ENCODE results near the gene FBXO7.

The FBXO7 gene

DNA sequence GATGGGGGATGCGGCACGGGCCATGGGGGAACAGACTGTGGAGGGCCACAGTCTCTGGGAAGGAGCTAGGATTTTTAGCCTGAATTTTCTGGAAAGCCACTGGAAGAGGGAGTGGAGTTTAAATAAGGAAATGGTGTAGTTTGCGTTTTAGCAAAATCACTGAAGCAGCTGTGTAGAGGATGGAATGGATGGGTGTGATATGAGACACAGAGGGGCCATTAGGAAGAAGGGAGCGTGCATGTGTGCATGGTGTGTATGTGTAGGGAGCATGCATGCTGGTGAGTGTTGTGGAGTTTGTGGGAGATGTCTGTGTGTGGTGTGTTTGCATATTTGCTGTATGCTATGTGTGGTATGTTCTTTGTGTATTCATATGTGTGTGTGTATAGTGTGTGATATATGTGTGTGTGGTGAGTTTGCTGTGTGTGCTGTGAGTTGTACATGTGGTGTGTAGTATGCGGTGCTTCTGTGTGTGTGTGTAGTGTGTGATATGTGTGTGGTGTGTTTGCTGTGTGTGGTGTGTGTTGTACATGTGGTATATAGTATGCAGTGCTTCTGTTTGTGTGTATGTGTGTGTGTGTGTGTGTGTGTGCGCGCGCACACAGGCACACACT, 67.6 kb downstream of the FBXO7 start:
- no peak for TF ChIP-seq SIN3A (IDR thresholded peaks at IDR 0.05; ENCODE audit: borderline replicate concordance, insufficient read depth, low read length)
- TF ChIP-seq FOXP2 (optimal IDR thresholded peaks at IDR 0.05; ENCODE audit: borderline replicate concordance, extremely low read depth, extremely low read length, insufficient read depth): no peak
- no peak for TF ChIP-seq POLR2AphosphoS5 (IDR thresholded peaks at IDR 0.05; ENCODE audit: low read depth, low read length)
- TF ChIP-seq TAF1 (IDR thresholded peaks at IDR 0.05; ENCODE audit: borderline replicate concordance, insufficient read depth, low read length): no peak
- TF ChIP-seq, protein P1, sequence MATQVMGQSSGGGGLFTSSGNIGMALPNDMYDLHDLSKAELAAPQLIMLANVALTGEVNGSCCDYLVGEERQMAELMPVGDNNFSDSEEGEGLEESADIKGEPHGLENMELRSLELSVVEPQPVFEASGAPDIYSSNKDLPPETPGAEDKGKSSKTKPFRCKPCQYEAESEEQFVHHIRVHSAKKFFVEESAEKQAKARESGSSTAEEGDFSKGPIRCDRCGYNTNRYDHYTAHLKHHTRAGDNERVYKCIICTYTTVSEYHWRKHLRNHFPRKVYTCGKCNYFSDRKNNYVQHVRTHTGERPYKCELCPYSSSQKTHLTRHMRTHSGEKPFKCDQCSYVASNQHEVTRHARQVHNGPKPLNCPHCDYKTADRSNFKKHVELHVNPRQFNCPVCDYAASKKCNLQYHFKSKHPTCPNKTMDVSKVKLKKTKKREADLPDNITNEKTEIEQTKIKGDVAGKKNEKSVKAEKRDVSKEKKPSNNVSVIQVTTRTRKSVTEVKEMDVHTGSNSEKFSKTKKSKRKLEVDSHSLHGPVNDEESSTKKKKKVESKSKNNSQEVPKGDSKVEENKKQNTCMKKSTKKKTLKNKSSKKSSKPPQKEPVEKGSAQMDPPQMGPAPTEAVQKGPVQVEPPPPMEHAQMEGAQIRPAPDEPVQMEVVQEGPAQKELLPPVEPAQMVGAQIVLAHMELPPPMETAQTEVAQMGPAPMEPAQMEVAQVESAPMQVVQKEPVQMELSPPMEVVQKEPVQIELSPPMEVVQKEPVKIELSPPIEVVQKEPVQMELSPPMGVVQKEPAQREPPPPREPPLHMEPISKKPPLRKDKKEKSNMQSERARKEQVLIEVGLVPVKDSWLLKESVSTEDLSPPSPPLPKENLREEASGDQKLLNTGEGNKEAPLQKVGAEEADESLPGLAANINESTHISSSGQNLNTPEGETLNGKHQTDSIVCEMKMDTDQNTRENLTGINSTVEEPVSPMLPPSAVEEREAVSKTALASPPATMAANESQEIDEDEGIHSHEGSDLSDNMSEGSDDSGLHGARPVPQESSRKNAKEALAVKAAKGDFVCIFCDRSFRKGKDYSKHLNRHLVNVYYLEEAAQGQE (IDR thresholded peaks at IDR 0.05; ENCODE audit: insufficient read depth in 1 of 2, low read depth in 2 of 2, low read length in 2 of 2): no peak

DNA sequence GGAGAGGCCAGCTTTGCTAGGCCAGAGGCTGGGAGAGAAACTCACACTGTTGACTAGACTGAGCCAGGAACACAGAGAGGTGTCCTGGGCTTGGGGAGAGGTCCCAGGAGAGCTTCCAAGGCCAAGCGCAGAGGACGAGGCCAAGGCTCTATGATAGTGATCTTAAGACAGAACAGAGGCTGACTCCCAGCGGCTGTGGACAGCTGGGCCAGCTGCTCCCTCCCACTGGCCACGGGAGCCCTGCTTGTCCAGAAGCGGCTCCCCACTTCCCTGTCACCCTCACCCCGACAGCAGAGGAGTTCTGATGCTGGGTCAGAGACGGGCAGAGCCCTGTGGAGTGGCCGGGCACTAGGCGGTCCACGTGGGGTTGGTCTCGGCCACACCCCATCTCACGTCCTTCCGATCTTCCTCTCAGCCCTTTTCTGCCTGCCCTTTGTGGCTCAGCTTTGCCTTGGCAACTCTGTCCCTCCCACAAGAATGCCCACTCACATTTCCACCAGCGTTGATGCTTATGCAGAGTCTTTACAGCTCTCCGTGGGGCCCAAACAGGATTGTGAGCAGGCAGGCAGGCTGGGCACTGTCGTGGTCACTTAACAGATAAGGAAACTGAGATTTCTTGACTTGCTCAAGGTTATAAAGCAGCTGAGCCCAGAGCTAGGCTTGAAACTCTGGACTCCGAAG, 68.2 kb downstream of the FBXO7 start:
- no peak for TF ChIP-seq POLR2AphosphoS5 (IDR thresholded peaks at IDR 0.05; ENCODE audit: low read depth, low read length)

DNA sequence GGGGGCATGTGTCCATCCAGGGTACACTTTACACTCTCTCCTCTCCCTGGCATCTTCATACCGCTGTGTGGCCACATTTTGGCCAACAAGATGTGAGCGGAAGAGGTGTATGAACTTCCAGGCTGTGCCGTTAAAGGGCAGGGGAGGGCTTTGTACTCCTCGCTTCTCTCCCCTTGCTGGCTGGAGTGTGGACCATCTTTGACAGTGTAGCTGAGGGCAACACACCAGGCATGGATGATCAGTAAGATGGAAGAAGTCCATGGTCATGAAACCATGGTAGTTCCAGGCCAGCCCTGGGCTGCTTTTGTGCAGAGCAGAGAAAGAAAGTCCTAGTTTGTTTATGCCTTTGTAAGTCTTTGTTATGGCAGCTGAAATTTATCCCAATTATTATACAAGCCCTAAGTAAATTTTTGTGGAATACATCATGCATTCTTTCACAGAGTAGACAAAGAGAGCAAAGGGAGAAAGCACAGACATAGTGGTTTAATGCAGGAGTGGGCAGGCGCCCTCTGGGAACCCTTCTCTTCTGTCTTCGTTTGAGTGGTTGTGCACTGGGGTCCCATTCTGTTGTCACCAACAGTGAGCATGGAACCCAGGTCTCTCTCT, 70.4 kb downstream of the FBXO7 start:
- TF ChIP-seq FOXP2 (optimal IDR thresholded peaks at IDR 0.05; ENCODE audit: borderline replicate concordance, extremely low read depth, extremely low read length, insufficient read depth) (no peak), SIN3A (IDR thresholded peaks at IDR 0.05; ENCODE audit: borderline replicate concordance, insufficient read depth, low read length) (no peak), POLR2AphosphoS5 (IDR thresholded peaks at IDR 0.05; ENCODE audit: low read depth, low read length) (no peak), TAF1 (IDR thresholded peaks at IDR 0.05; ENCODE audit: borderline replicate concordance, insufficient read depth, low read length) (no peak)
- TF ChIP-seq, protein P1 (IDR thresholded peaks at IDR 0.05; ENCODE audit: insufficient read depth in 1 of 2, low read depth in 2 of 2, low read length in 2 of 2): no peak

DNA sequence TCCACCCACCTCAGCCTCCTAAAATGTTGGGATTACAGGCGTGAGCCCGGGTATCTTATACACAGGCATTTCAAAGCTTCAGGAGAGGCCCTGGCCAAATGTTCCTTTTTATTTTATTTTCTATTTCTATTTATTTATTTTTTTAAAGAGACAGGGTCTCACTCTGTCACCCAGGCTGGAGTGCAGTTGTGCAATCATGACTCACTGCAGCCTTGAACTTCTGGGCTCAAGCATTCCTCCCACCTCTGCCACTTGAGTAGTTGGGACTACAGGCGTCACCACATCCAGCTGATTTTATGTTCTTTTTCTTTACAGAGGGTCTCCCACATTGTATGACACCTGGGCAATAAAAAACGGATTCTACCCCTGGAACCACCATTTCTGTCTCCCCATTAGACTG, 71.2 kb downstream of the FBXO7 start:
- TF ChIP-seq POLR2AphosphoS5 (IDR thresholded peaks at IDR 0.05; ENCODE audit: low read depth, low read length): no peak
- no peak for TF ChIP-seq SIN3A (IDR thresholded peaks at IDR 0.05; ENCODE audit: borderline replicate concordance, insufficient read depth, low read length)
- TF ChIP-seq, protein P1 (IDR thresholded peaks at IDR 0.05; ENCODE audit: insufficient read depth in 1 of 2, low read depth in 2 of 2, low read length in 2 of 2): no peak
- no peak for TF ChIP-seq FOXP2 (optimal IDR thresholded peaks at IDR 0.05; ENCODE audit: borderline replicate concordance, extremely low read depth, extremely low read length, insufficient read depth)
- no peak for TF ChIP-seq TAF1 (IDR thresholded peaks at IDR 0.05; ENCODE audit: borderline replicate concordance, insufficient read depth, low read length)

DNA sequence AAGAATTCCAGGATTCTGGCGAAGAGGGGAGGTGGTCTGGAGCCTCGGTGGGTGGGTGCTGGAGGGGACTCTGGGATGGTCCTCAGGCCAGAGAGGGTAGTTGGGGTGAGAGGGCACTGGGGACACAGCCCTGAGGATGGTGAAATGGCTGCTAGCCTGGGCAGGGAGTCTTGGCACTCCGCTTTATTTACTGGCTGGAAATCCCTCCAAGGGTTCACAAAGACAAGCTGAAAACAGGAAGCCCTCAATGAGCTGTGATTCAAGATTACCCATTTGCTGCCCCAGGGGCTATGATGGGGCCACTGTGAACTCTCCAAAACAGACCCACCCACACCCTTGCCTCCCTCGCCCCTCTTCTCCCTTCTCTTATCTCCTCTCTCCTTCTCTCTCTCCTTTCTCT, 71.9 kb downstream of the FBXO7 start:
- TF ChIP-seq TAF1 (IDR thresholded peaks at IDR 0.05; ENCODE audit: borderline replicate concordance, insufficient read depth, low read length) (no peak), FOXP2 (optimal IDR thresholded peaks at IDR 0.05; ENCODE audit: borderline replicate concordance, extremely low read depth, extremely low read length, insufficient read depth) (no peak), SIN3A (IDR thresholded peaks at IDR 0.05; ENCODE audit: borderline replicate concordance, insufficient read depth, low read length) (no peak), POLR2AphosphoS5 (IDR thresholded peaks at IDR 0.05; ENCODE audit: low read depth, low read length) (no peak)
- TF ChIP-seq, protein P1 (IDR thresholded peaks at IDR 0.05; ENCODE audit: insufficient read depth in 1 of 2, low read depth in 2 of 2, low read length in 2 of 2): no peak
